NT2/D1 (cell line): ENCODE measurements around the gene GRIN2C.

ENCODE experiments used
- YY1 ChIP-seq: IDR thresholded peaks from 2 replicates; pipeline ENCODE4 v1.6.1; 2011; ENCODE audit not compliant: insufficient read length, insufficient read depth
- ZNF274 ChIP-seq: IDR thresholded peaks from 2 replicates; pipeline ENCODE4 v1.6.1; 2011; ENCODE audit warnings: mild to moderate bottlenecking, low read depth, low read length

GRCh38 chr17:74839990-74840852 lies 19.5 kb downstream of the GRIN2C start:
- TF ChIP-seq ZNF274 (no peak), YY1 (no peak)
